DND-41 (cell line): Measurements from ENCODE around the gene HUNK.

Experiments used
- ATAC-seq: fragments of 200-7000 bp; cut with Tn5 transposase; 3 replicates; pipeline ENCODE4 v1.9.1; 2021; ENCODE audit warnings: low read depth; ENCODE audit not compliant: insufficient read depth
- DNase-seq: peaks from one replicate; pipeline ENCODE4 v3.0.0-alpha.2; 2020
- H2AFZ ChIP-seq: 2 replicates; pipeline ENCODE4 v1.6.0; 2012; ENCODE audit warnings: low read depth, low read length
- H3K27ac ChIP-seq: 2 replicates; pipeline ENCODE4 v1.5.1; 2012; ENCODE audit warnings: low read length, inconsistent platforms
- H3K27me3 ChIP-seq: fragments of 200-600 bp; sonication (generic); 2 replicates; pipeline ENCODE4 v1.6.0; 2012; ENCODE audit warnings: low read length, mild to moderate bottlenecking, inconsistent platforms; ENCODE audit not compliant: insufficient read depth, poor library complexity
- H3K36me3 ChIP-seq: 2 replicates; pipeline ENCODE4 v1.5.1; 2012; ENCODE audit warnings: low read length, inconsistent platforms; ENCODE audit not compliant: insufficient read depth
- H3K4me1 ChIP-seq: 2 replicates; pipeline ENCODE4 v1.5.1; 2012; ENCODE audit warnings: mild to moderate bottlenecking, low read length; ENCODE audit not compliant: insufficient read depth
- H3K4me2 ChIP-seq: 2 replicates; pipeline ENCODE4 v1.6.0; 2012; ENCODE audit warnings: mild to moderate bottlenecking, moderate library complexity, low read length, inconsistent platforms; ENCODE audit not compliant: insufficient read depth
- H3K4me3 ChIP-seq, 2 experiments: fragments of 200-600 bp in 1 of 2; shearing (Covaris generic) in 1 of 2; 2 replicates each; pipeline ENCODE4 v1.5.1; 2012 to 2016; ENCODE audit warnings: inconsistent platforms in 2 of 2, low read length in 2 of 2, mild to moderate bottlenecking in 2 of 2, low read depth in 1 of 2, moderate library complexity in 1 of 2
- H3K79me2 ChIP-seq: 2 replicates; pipeline ENCODE4 v1.6.0; 2012; ENCODE audit warnings: low read length, inconsistent platforms; ENCODE audit not compliant: insufficient read depth
- H3K9ac ChIP-seq: 2 replicates; pipeline ENCODE4 v1.6.0; 2012; ENCODE audit warnings: low read depth, mild to moderate bottlenecking, inconsistent platforms, low read length, moderate library complexity
- H3K9me3 ChIP-seq: 2 replicates; pipeline ENCODE4 v1.5.1; 2012; ENCODE audit warnings: low read length, moderate library complexity, mild to moderate bottlenecking, inconsistent platforms; ENCODE audit not compliant: insufficient read depth, severe bottlenecking
- H4K20me1 ChIP-seq: 2 replicates; pipeline ENCODE4 v1.6.0; 2012; ENCODE audit warnings: low read length; ENCODE audit not compliant: insufficient read depth
- CTCF ChIP-seq: IDR thresholded peaks from 2 replicates; pipeline ENCODE4 v1.5.1; 2012; ENCODE audit warnings: borderline replicate concordance, low read length, moderate library complexity, mild to moderate bottlenecking; ENCODE audit not compliant: poor library complexity, severe bottlenecking; ENCODE audit errors: extremely low read depth
- EZH2 ChIP-seq: IDR thresholded peaks from 3 replicates; pipeline ENCODE4 v1.6.1; 2012; ENCODE audit warnings: borderline replicate concordance, low read depth, mild to moderate bottlenecking, moderate library complexity, low read length, inconsistent platforms; ENCODE audit not compliant: severe bottlenecking

Gene HUNK

GRCh38 chr21:31928656-31929055 lies 55.8 kb downstream of the HUNK start:
- H3K27ac ChIP-seq = no peak overlapping the region
- H2AFZ ChIP-seq = no peak overlapping the region
- H4K20me1 ChIP-seq = no peaks in the 10 kb centered on the region
- H3K4me3 ChIP-seq = no peak overlapping the region
- no peaks in the 10 kb centered on the region for H3K9me3 ChIP-seq
- no peak for ATAC-seq
- H3K27me3 ChIP-seq = no peaks in the 10 kb centered on the region
- no peaks in the 10 kb centered on the region for H3K79me2 ChIP-seq
- DNase-seq = no peak
- H3K4me1 ChIP-seq = no peaks in the 10 kb centered on the region
- H3K4me2 ChIP-seq = no peak overlapping the region
- TF ChIP-seq CTCF = no peak
- TF ChIP-seq EZH2 = no peak
- H3K9ac ChIP-seq = no peak overlapping the region
- H3K36me3 ChIP-seq = no peaks in the 10 kb centered on the region

GRCh38 chr21:31929548-31929947 lies 56.7 kb downstream of the HUNK start:
- Histone ChIP-seq H2AFZ (no peak overlapping the region), H3K36me3 (no peaks in the 10 kb centered on the region), H3K4me3 (no peak overlapping the region), H3K4me2 (no peak overlapping the region), H3K9ac (no peak overlapping the region), H3K27ac (no peak overlapping the region), H3K27me3 (no peaks in the 10 kb centered on the region), H4K20me1 (no peaks in the 10 kb centered on the region), H3K79me2 (no peaks in the 10 kb centered on the region), H3K4me1 (no peaks in the 10 kb centered on the region), H3K9me3 (no peaks in the 10 kb centered on the region)
- ATAC-seq = no peak
- no peak for DNase-seq
- TF ChIP-seq EZH2 (no peak), CTCF (no peak)

- H3K79me2 ChIP-seq = no peaks in the 10 kb centered on the region
- no peaks in the 10 kb centered on the region for H3K36me3 ChIP-seq
- no peak overlapping the region for H3K4me3 ChIP-seq
- H3K27me3 ChIP-seq = no peaks in the 10 kb centered on the region
- no peaks in the 10 kb centered on the region for H3K4me1 ChIP-seq
- H4K20me1 ChIP-seq = no peaks in the 10 kb centered on the region
- no peak overlapping the region for H3K27ac ChIP-seq
- H2AFZ ChIP-seq = no peak overlapping the region
- no peak overlapping the region for H3K4me2 ChIP-seq
- DNase-seq (no peak), ATAC-seq (no peak)
- H3K9ac ChIP-seq = no peak overlapping the region
- H3K9me3 ChIP-seq = no peaks in the 10 kb centered on the region
- TF ChIP-seq EZH2 (no peak), CTCF (no peak)
Observed at GRCh38 chr21:31930001-31930400, 57.2 kb downstream of the HUNK start.
